Suprapubic skin (tissue), 4 donors: ENCODE data around the gene ST13.

Experiments
- CTCF ChIP-seq, 2 donors: fragments of 200-600 bp in 1 of 2; fragments of 450-650 bp in 1 of 2; sonication (generic) in 1 of 2; IDR thresholded peaks; one replicate each; pipeline ENCODE4 v1.5.1; 2016 to 2019; ENCODE audit warnings: antibody characterized with exemption in 2 of 2, mild to moderate bottlenecking in 1 of 2, moderate library complexity in 1 of 2
- EP300 ChIP-seq: sonication (generic); formaldehyde crosslinking; IDR thresholded peaks from one replicate; pipeline ENCODE4 v1.6.1; 2017; ENCODE audit warnings: antibody characterized with exemption
- POLR2A ChIP-seq, 2 donors: fragments of 450-650 bp; IDR thresholded peaks; one replicate each; pipeline ENCODE4 v1.6.1; 2017; ENCODE audit warnings: antibody characterized with exemption in 2 of 2, mild to moderate bottlenecking in 2 of 2, moderate library complexity in 2 of 2
- POLR2AphosphoS5 ChIP-seq, 3 donors: sonication (generic); formaldehyde crosslinking; IDR thresholded peaks; one replicate each; pipeline ENCODE4 v1.6.1; 2017; ENCODE audit warnings: antibody characterized with exemption in 3 of 3

GRCh38 chr22:40867109-40867508 is 10.7 kb upstream of the ST13 start:
- TF ChIP-seq CTCF (IDR thresholded peaks at IDR 0.05) (no peak), POLR2A (IDR thresholded peaks at IDR 0.05) (no peak), EP300 (no peak), POLR2AphosphoS5 (IDR thresholded peaks at IDR 0.05) (no peak)
